Spleen (tissue), 7 donors: ENCODE measurements around the gene ANKRD36B.
"Not testable (repeated sequence)": the region's sequence is repeated elsewhere in the genome, so short reads cannot be mapped to it uniquely, and the experiment has no call there.

Experiments
- CTCF ChIP-seq, 11 experiments: fragments of 200-600 bp in 7 of 11; fragments of 450-650 bp in 4 of 11; sonication (generic) in 4 of 11; IDR thresholded peaks in 8 of 11; conservative IDR thresholded peaks in 3 of 11; 1 replicate in 7 of 11; 2 replicates in 4 of 11; pipeline versions ENCODE4 v1.4.0 to v1.8.0; 2016 to 2021; ENCODE audit warnings: antibody characterized with exemption in 11 of 11, inconsistent platforms in 4 of 11, mild to moderate bottlenecking in 1 of 11
- POLR2A ChIP-seq, 3 donors: fragments of 450-650 bp; IDR thresholded peaks; one replicate each; pipeline ENCODE4 v1.5.1; 2017; ENCODE audit warnings: antibody characterized with exemption in 3 of 3, mild to moderate bottlenecking in 1 of 3
- POLR2AphosphoS5 ChIP-seq, 3 donors: sonication (generic); formaldehyde crosslinking; IDR thresholded peaks; one replicate each; pipeline ENCODE4 v1.5.1; 2017; ENCODE audit warnings: antibody characterized with exemption in 3 of 3
- donor health status: DM: no; HTN: no; CAD: no; lungs with moderate emphysema.
- donor health status: DM: no; HTN: no; CAD: no.
- donor health status: DM: no; HTN: no; CAD: no.

GRCh38 chr2:97605109-97605508, 15.4 kb upstream of the ANKRD36B start:
- TF ChIP-seq POLR2A (IDR thresholded peaks at IDR 0.05); POLR2AphosphoS5 (IDR thresholded peaks at IDR 0.05); CTCF (IDR thresholded peaks at IDR 0.05 in 8 of 11, conservative IDR thresholded peaks at IDR 0.05 in 3 of 11): not testable (repeated sequence)
